Lower lobe of right lung (tissue), 2 donors: ENCODE results near the gene MUL1. TPM values are rescaled to one million over a fixed set of nuclear protein-coding genes. Genes with fewer than 3 reads are reported as not detected.

ENCODE experiments used
- ATAC-seq, 2 donors: fragments of 200-7000 bp; cut with Tn5 transposase; one replicate each; pipeline ENCODE4 v1.9.1; 2020 to 2022; ENCODE audit warnings: mild to moderate bottlenecking in 2 of 2, moderate library complexity in 2 of 2
- DNase-seq: peaks from one replicate; pipeline ENCODE4 v3.0.0-alpha.2; 2020
- H3K27ac ChIP-seq: fragments of 200-600 bp; one replicate; pipeline ENCODE4 v1.8.0; 2022
- H3K27me3 ChIP-seq: fragments of 200-600 bp; one replicate; pipeline ENCODE4 v1.8.0; 2022; ENCODE audit warnings: low read depth
- H3K36me3 ChIP-seq: fragments of 200-600 bp; one replicate; pipeline ENCODE4 v1.8.0; 2022; ENCODE audit warnings: mild to moderate bottlenecking
- H3K4me1 ChIP-seq: fragments of 200-600 bp; one replicate; pipeline ENCODE4 v1.8.0; 2022
- H3K4me3 ChIP-seq: fragments of 200-600 bp; one replicate; pipeline ENCODE4 v1.8.0; 2022; ENCODE audit warnings: mild to moderate bottlenecking
- H3K9me3 ChIP-seq: fragments of 200-600 bp; one replicate; pipeline ENCODE4 v1.8.0; 2022
- CTCF ChIP-seq: fragments of 200-600 bp; IDR thresholded peaks from one replicate; pipeline ENCODE4 v1.8.0; 2022; ENCODE audit warnings: antibody characterized with exemption, mild to moderate bottlenecking
- intact Hi-C: fragments of 100-400 bp; cut with DNase I; formaldehyde crosslinking; loops from one replicate; pipeline ENCODE4 v1.11.0; 2022
- total RNA-seq: library from RNA; stranded (reverse); fragmentation: NEBNext Ultra II Directional; extraction: Animal tissue kit (Norgen Biotek cat#: 25700); gene quantifications from one replicate; pipeline ENCODE4 v1.2.1, GENCODE V29; 2021
- donor health status: DM: no; HTN: yes; CAD: no; lungs with severe emphysema.

MUL1 gene
- total RNA-seq, 1 donor from 2014 or later, result 29.9 TPM

GRCh38 chr1:20480243-20480944 is 27.6 kb downstream of the MUL1 start:
- DNase-seq (no peak), ATAC-seq (no peak)
- Histone ChIP-seq H3K9me3 (no peaks in the 10 kb centered on the region), H3K27ac (peak overlapping the region; percentile 46), H3K36me3 (no peaks in the 10 kb centered on the region), H3K27me3 (peaks cover 69% of the 10 kb centered on the region), H3K4me3 (no peak overlapping the region), H3K4me1 (peaks cover 38% of the 10 kb centered on the region)
- no peak for TF ChIP-seq CTCF
- intact Hi-C loops, result no loop called here

GRCh38 chr1:20479840-20480239 is 28.1 kb downstream of the MUL1 start:
- Histone ChIP-seq H3K4me1 (peaks cover 35% of the 10 kb centered on the region), H3K36me3 (no peaks in the 10 kb centered on the region), H3K27me3 (peaks cover 71% of the 10 kb centered on the region), H3K9me3 (no peaks in the 10 kb centered on the region), H3K27ac (no peak overlapping the region), H3K4me3 (no peak overlapping the region)
- ATAC-seq (no peak), DNase-seq (no peak)
- intact Hi-C loops, result no loop called here
- no peak for TF ChIP-seq CTCF

- H3K4me1 ChIP-seq, result peaks cover 21% of the 10 kb centered on the region
- intact Hi-C loops, result no loop called here
Observed at GRCh38 chr1:20478057-20478635, 29.8 kb downstream of the MUL1 start.

GRCh38 chr1:20477348-20478056 is 30.4 kb downstream of the MUL1 start:
- Histone ChIP-seq H3K36me3 (no peaks in the 10 kb centered on the region), H3K4me3 (no peak overlapping the region), H3K27ac (no peak overlapping the region), H3K4me1 (peaks cover 21% of the 10 kb centered on the region), H3K9me3 (no peaks in the 10 kb centered on the region), H3K27me3 (peaks cover 69% of the 10 kb centered on the region)
- intact Hi-C loops, result no loop called here
- ATAC-seq (no peak), DNase-seq (no peak)
- TF ChIP-seq CTCF, result no peak

More at GRCh38 chr1:20478057-20478635, 29.8 kb downstream of the MUL1 start:
- no peak overlapping the region for H3K27ac ChIP-seq
- ATAC-seq (no peak), DNase-seq (no peak)
- peaks cover 67% of the 10 kb centered on the region for H3K27me3 ChIP-seq
- no peaks in the 10 kb centered on the region for H3K36me3 ChIP-seq
- TF ChIP-seq CTCF, result no peak
- no peak overlapping the region for H3K4me3 ChIP-seq
- no peaks in the 10 kb centered on the region for H3K9me3 ChIP-seq

- Histone ChIP-seq H3K27me3 (peaks cover 59% of the 10 kb centered on the region), H3K4me3 (no peak overlapping the region), H3K9me3 (no peaks in the 10 kb centered on the region)
Observed at GRCh38 chr1:20476265-20477038, 31.5 kb downstream of the MUL1 start.

More at GRCh38 chr1:20476265-20477038, 31.5 kb downstream of the MUL1 start:
- Histone ChIP-seq H3K4me1 (peaks cover 21% of the 10 kb centered on the region), H3K27ac (no peak overlapping the region), H3K36me3 (no peaks in the 10 kb centered on the region)
- intact Hi-C loops, result no loop called here
- no peak for TF ChIP-seq CTCF
- DNase-seq (no peak), ATAC-seq (peak in 1 of 2 donors; percentile 6)
